NCI-H2081 treated with DMSO at 0.1 percent for 48 hours (cell line): ENCODE data around the gene APOL1.
A peak's percentile ranks its signal among the peaks of the same experiment; 100 is the strongest.
"Not testable (repeated sequence)": the region's sequence is repeated elsewhere in the genome, so short reads cannot be mapped to it uniquely, and the experiment has no call there.

ENCODE experiments used
- DNase-seq: peaks from one replicate; lab custom pipeline; 2025; lab: John Stamatoyannopoulos, UW

The APOL1 gene

GRCh38 chr22:36225333-36225922, 27.5 kb upstream of the APOL1 start:
- no peak for DNase-seq

DNA sequence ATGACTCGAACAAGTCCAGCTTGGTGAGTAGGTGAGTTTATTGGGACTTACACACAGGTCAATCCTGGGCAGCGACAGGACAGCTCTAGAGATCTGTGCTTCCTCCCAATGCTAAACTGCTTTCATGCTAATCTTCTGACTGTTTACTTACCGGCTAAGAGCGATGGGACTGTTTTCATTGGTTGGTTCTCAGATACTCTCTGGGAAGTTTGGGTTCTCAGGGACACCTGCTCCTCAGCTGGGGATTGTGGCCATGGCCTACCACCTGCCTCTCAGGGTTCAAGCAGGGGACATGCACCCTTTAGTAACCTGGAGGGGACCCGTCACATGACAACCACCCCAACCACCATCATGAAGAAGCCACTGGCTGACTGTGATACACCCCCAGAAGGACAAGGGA, 26.7 kb upstream of the APOL1 start:
- no peak for DNase-seq

- DNase-seq = no peak
Observed at GRCh38 chr22:36227396-36227795, 25.5 kb upstream of the APOL1 start.

GRCh38 chr22:36227806-36228205, 25.1 kb upstream of the APOL1 start:
- no peak for DNase-seq

GRCh38 chr22:36228369-36228768, 24.6 kb upstream of the APOL1 start:
- DNase-seq = not testable (repeated sequence)

GRCh38 chr22:36228944-36229343, 24.0 kb upstream of the APOL1 start:
- no peak for DNase-seq

GRCh38 chr22:36229649-36230048, 23.3 kb upstream of the APOL1 start:
- not testable (repeated sequence) for DNase-seq

DNA sequence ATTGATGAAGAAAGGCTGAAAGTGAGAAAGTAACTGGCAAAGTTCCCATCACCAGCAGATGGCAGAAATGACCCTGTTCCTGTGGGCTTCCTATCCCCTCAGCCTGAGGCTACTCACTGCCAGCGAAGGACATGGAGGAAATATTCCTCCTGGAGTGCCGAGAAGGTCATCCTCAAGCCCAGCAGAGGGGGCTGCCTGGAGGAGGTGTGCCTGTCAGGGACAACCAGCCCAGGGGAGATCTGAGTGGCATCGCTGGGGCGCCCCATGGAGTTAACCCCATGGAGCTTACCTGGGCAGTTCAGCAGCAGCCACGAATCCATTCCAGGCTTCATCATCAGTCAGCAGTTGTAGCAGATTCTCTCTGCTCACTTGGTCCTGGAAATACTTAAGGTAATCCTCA, 21.9 kb upstream of the APOL1 start:
- not testable (repeated sequence) for DNase-seq

GRCh38 chr22:36232715-36233401, 20.1 kb upstream of the APOL1 start:
- DNase-seq = no peak

GRCh38 chr22:36233796-36234195, 19.1 kb upstream of the APOL1 start:
- DNase-seq = no peak

DNA sequence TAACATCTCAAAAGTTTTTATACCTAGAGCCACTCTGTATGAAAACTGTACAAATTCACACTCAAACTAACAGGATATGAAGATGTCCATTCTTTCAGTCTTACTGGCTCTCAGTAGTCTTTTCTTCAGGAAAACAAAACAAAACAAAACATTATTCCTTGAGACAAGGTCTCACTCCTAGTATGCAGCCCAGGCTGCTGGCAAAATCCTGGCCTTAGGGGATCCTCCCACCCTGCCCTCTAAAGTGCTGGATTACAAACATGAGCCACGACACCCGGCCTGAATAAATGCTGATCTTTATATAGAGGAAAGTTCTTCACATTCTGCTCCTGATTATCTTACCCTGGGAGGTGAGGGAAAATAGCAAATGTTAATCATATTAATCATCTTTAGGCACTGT, 18.7 kb upstream of the APOL1 start:
- no peak for DNase-seq

DNA sequence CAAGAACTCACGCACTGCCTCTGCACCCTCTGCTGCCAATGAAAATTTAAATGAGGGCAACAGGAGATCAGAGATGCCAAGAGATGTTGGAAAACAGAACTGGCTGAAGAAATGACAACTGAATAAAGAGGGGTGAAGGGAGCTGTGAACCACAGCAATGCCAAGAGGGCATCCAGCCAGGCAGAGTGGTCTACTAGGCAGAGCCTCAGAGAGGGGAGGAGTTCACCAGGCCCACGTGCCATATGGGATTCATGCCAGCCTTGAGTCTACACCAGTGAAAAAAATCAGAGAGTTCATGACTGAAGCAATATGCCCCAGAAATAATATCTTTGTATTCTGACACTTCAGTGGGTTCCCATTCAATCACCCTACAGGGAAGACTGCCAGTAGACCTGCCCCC, 18.0 kb upstream of the APOL1 start:
- no peak for DNase-seq

DNA sequence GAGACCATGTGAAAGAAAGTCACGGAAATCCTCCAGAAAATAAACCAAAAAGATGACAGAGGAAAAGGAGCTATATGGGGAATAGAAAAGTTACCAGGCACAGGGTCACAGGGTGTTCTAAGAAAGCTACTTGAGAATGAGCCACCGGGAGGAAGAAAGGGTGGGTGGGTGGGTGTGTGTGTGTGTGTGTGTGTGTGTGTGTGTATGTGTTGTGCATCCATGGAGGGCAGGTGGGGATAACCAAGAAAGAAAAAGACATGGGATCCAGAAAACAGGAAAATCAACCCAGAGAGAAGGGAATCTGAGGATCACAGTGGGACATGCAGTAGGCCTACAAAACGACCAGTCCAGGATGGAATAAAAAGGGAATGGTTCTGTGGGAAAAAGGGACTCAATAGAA, 17.3 kb upstream of the APOL1 start:
- DNase-seq = no peak

DNA sequence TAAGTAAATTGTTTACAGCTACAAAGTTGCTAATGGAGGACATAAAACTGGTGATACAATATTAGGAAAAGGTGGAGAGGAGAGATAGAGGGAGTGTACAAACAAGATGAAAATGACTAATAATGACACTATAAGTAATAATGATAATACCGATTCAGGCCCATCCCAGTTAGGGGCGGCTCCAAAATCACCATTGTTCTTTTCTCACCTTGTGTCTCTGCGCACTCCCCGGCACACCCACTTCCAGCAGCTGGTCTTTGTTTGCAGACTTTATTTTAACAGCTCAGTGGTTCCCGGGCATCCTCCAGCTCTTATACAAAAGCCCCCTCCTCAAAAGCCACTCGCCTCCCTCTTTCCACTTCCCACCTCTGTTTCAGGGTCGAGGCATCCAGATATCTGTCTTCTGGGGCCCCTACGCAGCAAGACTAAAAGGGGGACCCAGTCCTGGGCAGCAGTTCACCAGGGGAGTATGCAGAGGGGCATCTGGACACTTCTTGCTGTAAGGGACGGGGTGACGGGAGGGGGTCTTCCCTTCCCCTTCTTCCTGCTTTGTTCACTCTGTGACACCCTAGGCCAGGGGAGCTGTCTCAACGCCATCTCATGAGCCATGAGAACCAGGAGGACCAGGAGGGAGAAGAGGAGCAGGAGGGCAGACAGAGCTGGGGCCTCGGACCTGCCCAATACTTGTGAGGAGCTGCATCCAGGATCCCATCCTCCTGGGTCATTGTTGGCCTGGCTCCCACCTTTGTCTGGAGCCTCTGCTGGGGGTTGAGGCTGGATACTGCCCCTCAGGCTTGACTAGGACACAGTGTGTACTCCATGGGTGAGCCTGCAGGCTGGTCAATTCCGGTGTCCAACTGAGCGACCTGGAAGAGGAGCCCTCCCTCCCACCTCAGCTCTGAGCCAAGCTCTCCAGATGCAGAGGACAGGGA, 16.3 kb upstream of the APOL1 start:
- no peak for DNase-seq

GRCh38 chr22:36237462-36238372, 15.2 kb upstream of the APOL1 start:
- no peak for DNase-seq

DNA sequence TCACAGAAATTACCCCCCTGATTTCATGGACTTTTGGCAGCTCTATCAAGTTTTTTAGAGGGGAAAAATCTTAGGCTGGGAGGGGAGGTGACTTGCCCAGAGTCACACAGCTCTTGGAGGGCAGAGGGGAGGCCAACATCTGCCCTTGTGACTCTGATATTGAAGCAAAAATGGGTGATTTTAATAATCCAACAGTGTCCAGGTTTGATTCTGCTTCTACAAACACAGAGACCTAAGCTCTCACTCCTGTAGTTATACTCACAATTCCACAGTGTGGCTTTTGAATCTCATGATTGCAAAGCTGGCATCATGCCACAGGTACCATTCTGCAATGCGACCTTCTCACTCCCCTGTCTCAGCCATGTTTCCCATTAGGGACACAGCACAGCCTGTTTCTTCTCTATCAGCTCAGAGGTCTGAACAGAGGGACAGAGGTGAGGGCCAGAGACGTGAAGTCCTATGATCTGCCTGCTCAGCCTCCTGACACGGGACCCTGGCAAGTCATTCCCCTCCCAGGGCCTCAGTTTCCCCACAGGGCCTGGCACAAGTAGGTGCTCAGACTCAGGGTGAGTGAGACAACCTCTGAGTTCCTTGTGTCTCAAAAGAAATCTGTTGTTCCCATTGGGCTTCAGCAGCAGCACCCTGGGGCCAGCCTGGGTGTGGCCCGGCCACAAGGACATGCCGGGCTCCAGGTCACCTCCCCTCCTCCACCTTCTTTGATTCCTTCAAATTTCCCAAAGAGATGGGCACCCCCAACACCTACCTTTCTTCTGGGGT, 14.4 kb upstream of the APOL1 start:
- no peak for DNase-seq

DNA sequence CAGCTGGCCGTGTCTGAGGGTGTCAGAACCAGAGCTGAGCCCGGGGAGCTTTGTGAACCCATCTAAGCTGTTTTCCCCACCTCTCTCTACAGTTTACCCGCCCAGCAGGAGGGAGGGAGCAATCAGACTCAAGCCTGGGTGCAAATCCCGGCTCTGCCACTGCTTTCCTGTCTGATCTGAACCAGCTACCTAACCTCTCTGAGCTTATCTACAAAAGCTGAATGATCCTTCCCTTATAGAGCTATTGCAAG, 13.9 kb upstream of the APOL1 start:
- DNase-seq = no peak

- DNase-seq = peak; percentile 53
Observed at GRCh38 chr22:36239401-36240171, 13.3 kb upstream of the APOL1 start, which contains the start of gene APOL2. Gene APOL2, minus strand, starts transcription at chr22:36239527. Its CDS starts 6,365 bp downstream, at chr22:36233162.

DNA sequence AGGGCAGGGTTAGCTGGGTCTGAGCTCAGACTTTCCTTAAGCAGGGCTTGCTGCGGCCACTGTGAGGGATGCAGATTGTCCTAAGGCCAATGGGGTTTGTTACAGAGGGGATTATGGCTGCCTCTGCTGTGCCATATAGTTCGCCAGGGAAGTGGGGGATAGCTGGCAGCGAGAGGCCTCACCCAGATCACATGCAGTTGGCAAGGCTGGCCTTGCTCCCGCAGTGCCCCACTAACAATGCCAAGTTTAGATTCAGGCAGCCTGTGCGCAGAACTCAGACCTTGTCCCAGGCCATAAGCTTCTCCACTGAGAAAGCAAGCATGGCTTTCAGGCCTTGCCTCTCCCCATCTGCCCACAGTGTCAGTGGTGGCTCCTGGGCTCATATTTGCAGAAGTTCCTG, 8.9 kb upstream of the APOL1 start:
- DNase-seq = no peak
